Keratinocyte (primary cell): Measurements from ENCODE around the gene IFT52. TPM values are rescaled to one million over a fixed set of nuclear protein-coding genes. Genes with fewer than 3 reads are reported as not detected.
A peak's percentile ranks its signal among the peaks of the same experiment; 100 is the strongest.

Source experiments
- DNase-seq: peaks from one replicate; pipeline ENCODE4 v3.0.0-alpha.2; 2011; ENCODE audit warnings: low read depth, missing footprints, low spot score
- FAIRE-seq: peaks from 2 replicates; lab custom pipeline; 2011; peaks lifted over from hg19 to GRCh38; lab: Jason Lieb, UNC
- H2AFZ ChIP-seq: 2 replicates; pipeline ENCODE4 v1.6.0; 2012; ENCODE audit warnings: low read length, control low read depth, inconsistent platforms; ENCODE audit not compliant: control insufficient read depth
- H3K27ac ChIP-seq: 2 replicates; pipeline ENCODE4 v1.5.1; 2011; ENCODE audit warnings: low read length; ENCODE audit not compliant: control insufficient read depth, insufficient read depth
- H3K27me3 ChIP-seq: 3 replicates; pipeline ENCODE4 v1.6.0; 2011; ENCODE audit warnings: low read length; ENCODE audit not compliant: control insufficient read depth, insufficient read depth; ENCODE audit errors: extremely low read depth
- H3K36me3 ChIP-seq, 2 experiments: 2 replicates in 1 of 2; 3 replicates in 1 of 2; pipeline ENCODE4 v1.5.1; 2011; ENCODE audit warnings: low read length in 2 of 2, mild to moderate bottlenecking in 1 of 2; ENCODE audit not compliant: control insufficient read depth in 2 of 2, insufficient read depth in 2 of 2; ENCODE audit errors: extremely low read depth in 1 of 2
- H3K4me1 ChIP-seq: 3 replicates; pipeline ENCODE4 v1.5.1; 2011; ENCODE audit warnings: low read length; ENCODE audit not compliant: control insufficient read depth, insufficient read depth; ENCODE audit errors: extremely low read depth
- H3K4me2 ChIP-seq: 3 replicates; pipeline ENCODE4 v1.6.0; 2011; ENCODE audit warnings: low read depth, low read length; ENCODE audit not compliant: control insufficient read depth, insufficient read depth; ENCODE audit errors: extremely low read depth
- H3K4me3 ChIP-seq, 3 experiments: fragments of 200-600 bp in 1 of 3; sonication (generic) in 1 of 3; 2 replicates in 2 of 3; 3 replicates in 1 of 3; pipeline ENCODE4 v1.5.1; 2011 to 2016; ENCODE audit warnings: low read length in 3 of 3, mild to moderate bottlenecking in 3 of 3, control low read depth in 2 of 3, inconsistent platforms in 1 of 3, low read depth in 1 of 3, mixed read lengths in 1 of 3, mixed run types in 1 of 3, moderate library complexity in 1 of 3; ENCODE audit not compliant: control insufficient read depth in 2 of 3, insufficient read depth in 2 of 3; ENCODE audit errors: extremely low read depth in 1 of 3
- H3K79me2 ChIP-seq: 2 replicates; pipeline ENCODE4 v1.6.0; 2012; ENCODE audit warnings: low read length; ENCODE audit not compliant: control insufficient read depth, insufficient read depth
- H3K9ac ChIP-seq: 3 replicates; pipeline ENCODE4 v1.6.0; 2011; ENCODE audit warnings: low read length; ENCODE audit not compliant: control insufficient read depth, insufficient read depth; ENCODE audit errors: extremely low read depth
- H3K9me1 ChIP-seq: 3 replicates; pipeline ENCODE4 v1.6.0; 2011; ENCODE audit warnings: low read length; ENCODE audit not compliant: control insufficient read depth, insufficient read depth; ENCODE audit errors: extremely low read depth
- H3K9me3 ChIP-seq: 2 replicates; pipeline ENCODE4 v1.5.1; 2012; ENCODE audit warnings: low read depth, low read length; ENCODE audit not compliant: control insufficient read depth
- H4K20me1 ChIP-seq: 3 replicates; pipeline ENCODE4 v1.6.0; 2011; ENCODE audit warnings: low read length; ENCODE audit not compliant: control insufficient read depth, insufficient read depth; ENCODE audit errors: extremely low read depth
- CTCF ChIP-seq, 3 experiments: IDR thresholded peaks in 1 of 3; conservative IDR thresholded peaks in 1 of 3; optimal IDR thresholded peaks in 1 of 3; 2 replicates in 2 of 3; 3 replicates in 1 of 3; pipeline versions ENCODE3 to v1.5.1; 2011; ENCODE audit warnings: low read length in 3 of 3, mild to moderate bottlenecking in 3 of 3, moderate library complexity in 2 of 3, control low read depth in 1 of 3, inconsistent platforms in 1 of 3; ENCODE audit not compliant: insufficient read depth in 2 of 3; ENCODE audit errors: extremely low read depth in 1 of 3
- EZH2 ChIP-seq: IDR thresholded peaks from one replicate; pipeline ENCODE4 v1.6.1; 2012; ENCODE audit warnings: inconsistent platforms, mild to moderate bottlenecking, low read length, moderate library complexity
- dilution Hi-C: fragments of 300-500 bp; cut with MboI; formaldehyde crosslinking; loops from one replicate; pipeline ENCODE4 v1.7.0; 2020; ENCODE audit warnings: low sequenced_read_pairs; ENCODE audit not compliant: extremely low pct_ligation_motif_present
- polyA plus RNA-seq, 5 experiments: library from polyadenylated mRNA; depleted of rRNA in 3 of 5; stranded (reverse) in 3 of 5; stranded (forward) in 1 of 5; unstranded in 1 of 5; fragments of >200 nt; gene quantifications; 1 replicate in 1 of 5; 2 replicates in 3 of 5; 3 replicates in 1 of 5; pipeline versions ENCODE4 v1.2.1 to v1.2.3, GENCODE V29; 2011 to 2012; ENCODE audit warnings: missing spikeins in 2 of 5, low read depth in 1 of 5, low replicate concordance in 1 of 5

IFT52 gene
- polyA plus RNA-seq, 1 donor (not counting 4 experiments of a cell fraction or from before 2014, with no cell fraction given): 22.8 TPM

GRCh38 chr20:43690943-43691598 lies 100.3 kb downstream of the IFT52 start:
- Histone ChIP-seq H3K4me1 (no peaks in the 10 kb centered on the region), H3K4me3 (no peak overlapping the region), H4K20me1 (no peaks in the 10 kb centered on the region), H3K9me3 (no peaks in the 10 kb centered on the region), H2AFZ (no peak overlapping the region), H3K27ac (no peak overlapping the region), H3K4me2 (no peak overlapping the region), H3K79me2 (no peaks in the 10 kb centered on the region), H3K9ac (no peak overlapping the region), H3K36me3 (no peaks in the 10 kb centered on the region), H3K9me1 (no peaks in the 10 kb centered on the region), H3K27me3 (no peaks in the 10 kb centered on the region)
- no peak for FAIRE-seq
- TF ChIP-seq EZH2 (no peak), CTCF (optimal IDR thresholded peaks at IDR 0.05 in 1 of 3, IDR thresholded peaks at IDR 0.05 in 1 of 3, conservative IDR thresholded peaks at IDR 0.05 in 1 of 3; ENCODE audit: extremely low read depth in 1 of 3, insufficient read depth in 2 of 3, low read length in 3 of 3) (no peak)
- dilution Hi-C loops: no loop called here
- DNase-seq: no peak

GRCh38 chr20:43691928-43692524 lies 101.3 kb downstream of the IFT52 start:
- TF ChIP-seq CTCF (optimal IDR thresholded peaks at IDR 0.05 in 1 of 3, IDR thresholded peaks at IDR 0.05 in 1 of 3, conservative IDR thresholded peaks at IDR 0.05 in 1 of 3; ENCODE audit: extremely low read depth in 1 of 3, insufficient read depth in 2 of 3, low read length in 3 of 3) (peak; percentile 73 to 84 (median 76)), EZH2 (no peak)
- Histone ChIP-seq H3K4me1 (no peaks in the 10 kb centered on the region), H3K36me3 (no peaks in the 10 kb centered on the region), H2AFZ (no peak overlapping the region), H3K4me3 (no peak overlapping the region), H3K9me1 (no peaks in the 10 kb centered on the region), H3K27ac (no peak overlapping the region), H3K4me2 (no peak overlapping the region), H3K27me3 (no peaks in the 10 kb centered on the region), H3K9me3 (no peaks in the 10 kb centered on the region), H3K9ac (no peak overlapping the region), H3K79me2 (no peaks in the 10 kb centered on the region), H4K20me1 (no peaks in the 10 kb centered on the region)
- dilution Hi-C loops: no loop called here
- FAIRE-seq (peak; percentile 5), DNase-seq (peak; percentile 11)
